Superior temporal gyrus (tissue), 1 donor: ENCODE measurements around the gene TBC1D30.

Source experiments
- DNase-seq: peaks from one replicate; pipeline ENCODE4 v3.0.0-alpha.2; 2016; ENCODE audit errors: extremely low spot score

TBC1D30 gene

GRCh38 chr12:64911912-64912311 lies 87.5 kb downstream of the TBC1D30 start:
- no peak for DNase-seq

GRCh38 chr12:64912516-64913255 lies 88.2 kb downstream of the TBC1D30 start:
- DNase-seq: no peak

- DNase-seq: no peak
These were observed 90.8 kb downstream of the TBC1D30 start for GRCh38 chr12:64915242-64915641.

- DNase-seq: no peak
These were observed 92.2 kb downstream of the TBC1D30 start for GRCh38 chr12:64916411-64917261.

- no peak for DNase-seq
These were observed 93.9 kb downstream of the TBC1D30 start for GRCh38 chr12:64918344-64918743.

- DNase-seq: no peak
These were observed 94.4 kb downstream of the TBC1D30 start for GRCh38 chr12:64918801-64919200.

- DNase-seq: no peak
These were observed 98.4 kb downstream of the TBC1D30 start for GRCh38 chr12:64922853-64923252.

GRCh38 chr12:64923536-64923935 lies 99.1 kb downstream of the TBC1D30 start:
- DNase-seq: no peak
